Central memory CD8-positive, alpha-beta T cell (primary cell): ENCODE data around the gene ACYP1.

ENCODE experiments used
- ATAC-seq: fragments of 150-1000 bp; cut with Tn5 transposase; replicated peaks from 2 replicates; pipeline ENCODE4 v1.10.0; 2022; ENCODE audit warnings: mild to moderate bottlenecking, moderate FRiP score, moderate number of reproducible peaks; ENCODE audit not compliant: poor library complexity, severe bottlenecking; ENCODE audit errors: extremely low read depth
- DNase-seq, 2 donors: peaks; one replicate each; pipeline ENCODE4 v3.0.0; 2021; ENCODE audit warnings: low spot score in 2 of 2
- H3K27ac Mint-ChIP-seq: one replicate; pipeline ENCODE4 v1.8.0; 2022; ENCODE audit warnings: low read depth, mild to moderate bottlenecking, moderate library complexity, mixed read lengths
- H3K27me3 Mint-ChIP-seq: one replicate; pipeline ENCODE4 v1.8.0; 2022; ENCODE audit warnings: mixed read lengths
- H3K36me3 Mint-ChIP-seq: one replicate; pipeline ENCODE4 v1.8.0; 2022; ENCODE audit warnings: mild to moderate bottlenecking, moderate library complexity, mixed read lengths; ENCODE audit not compliant: insufficient read depth
- H3K4me1 Mint-ChIP-seq: one replicate; pipeline ENCODE4 v1.8.0; 2022; ENCODE audit warnings: mixed read lengths
- H3K4me3 Mint-ChIP-seq: one replicate; pipeline ENCODE4 v1.8.0; 2022; ENCODE audit warnings: mild to moderate bottlenecking, moderate library complexity, mixed read lengths
- H3K9me3 Mint-ChIP-seq: one replicate; pipeline ENCODE4 v1.8.0; 2022; ENCODE audit warnings: mixed read lengths

ACYP1 gene

DNA sequence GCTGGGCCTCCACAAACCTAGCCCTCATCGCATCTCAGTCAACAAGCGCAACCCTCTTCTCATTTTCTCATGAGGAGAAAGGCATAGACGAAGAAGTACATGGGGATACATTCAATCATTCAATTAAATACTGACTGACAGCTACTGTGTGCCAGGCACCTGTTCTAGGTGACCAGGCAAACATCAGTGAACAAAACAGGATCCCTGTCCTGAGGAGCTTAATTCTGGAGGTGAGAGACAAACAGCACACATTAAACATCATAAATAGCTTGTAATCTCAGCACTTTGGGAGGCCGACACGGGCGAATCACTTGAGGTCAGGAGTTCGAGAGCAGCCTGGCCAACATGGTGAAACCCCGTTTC lies 362 bp upstream of the ACYP1 start:
- ATAC-seq = peak; percentile 20
- Mint-ChIP-seq H3K36me3 (peaks cover 12% of the 10 kb centered on the region), H3K27me3 (no peaks in the 10 kb centered on the region), H3K9me3 (no peaks in the 10 kb centered on the region), H3K4me1 (peaks cover 23% of the 10 kb centered on the region), H3K4me3 (peak overlapping the region; percentile 99), H3K27ac (peak overlapping the region; percentile 99)
- DNase-seq = no peak

DNA sequence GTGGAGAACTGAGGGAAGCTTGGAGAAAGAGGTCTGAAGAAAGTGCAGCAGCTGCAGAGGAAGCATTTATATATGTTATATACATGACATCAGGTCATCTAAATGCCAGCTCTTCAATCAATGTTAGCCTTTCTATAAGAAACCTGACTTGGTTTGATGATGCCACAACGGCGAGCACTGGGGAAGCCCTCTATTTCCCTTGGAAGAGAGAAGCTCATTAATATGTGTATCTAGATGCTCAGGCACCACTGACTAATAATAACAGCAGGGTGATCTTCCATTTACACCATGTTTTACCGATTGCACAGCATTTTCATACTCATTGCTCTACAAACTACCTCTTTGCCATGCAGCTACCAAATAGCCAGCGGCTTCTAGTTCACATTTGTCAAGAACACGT lies 811 bp downstream of the ACYP1 start:
- Mint-ChIP-seq H3K9me3 (no peaks in the 10 kb centered on the region), H3K27me3 (no peaks in the 10 kb centered on the region), H3K36me3 (peaks cover 11% of the 10 kb centered on the region), H3K27ac (peak overlapping the region; percentile 99), H3K4me3 (peak overlapping the region; percentile 99), H3K4me1 (peaks cover 23% of the 10 kb centered on the region)
- DNase-seq = no peak
- peak; percentile 16 for ATAC-seq

DNA sequence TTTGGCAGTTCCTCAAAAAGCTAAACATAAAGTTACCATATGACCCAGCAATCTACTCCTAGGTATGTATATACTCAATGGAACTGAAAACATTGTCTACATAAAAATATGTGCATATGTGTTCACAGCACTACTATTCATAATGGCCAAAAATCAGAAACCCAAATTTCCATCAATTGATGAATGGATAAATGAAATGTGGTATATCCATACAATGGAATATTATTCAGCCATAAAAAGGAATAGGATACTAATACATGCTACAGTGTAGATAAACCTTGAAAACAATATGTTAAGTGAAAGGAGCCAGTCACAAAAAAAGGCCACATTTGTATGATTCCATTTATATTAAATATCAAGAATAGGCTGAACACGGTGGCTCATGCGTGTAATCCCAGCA lies 3.4 kb downstream of the ACYP1 start:
- H3K9me3 Mint-ChIP-seq = no peaks in the 10 kb centered on the region
- no peak for ATAC-seq
- no peak overlapping the region for H3K27ac Mint-ChIP-seq
- H3K36me3 Mint-ChIP-seq = peaks cover 11% of the 10 kb centered on the region
- no peak for DNase-seq
- H3K4me1 Mint-ChIP-seq = peaks cover 29% of the 10 kb centered on the region
- no peaks in the 10 kb centered on the region for H3K27me3 Mint-ChIP-seq
- no peak overlapping the region for H3K4me3 Mint-ChIP-seq

DNA sequence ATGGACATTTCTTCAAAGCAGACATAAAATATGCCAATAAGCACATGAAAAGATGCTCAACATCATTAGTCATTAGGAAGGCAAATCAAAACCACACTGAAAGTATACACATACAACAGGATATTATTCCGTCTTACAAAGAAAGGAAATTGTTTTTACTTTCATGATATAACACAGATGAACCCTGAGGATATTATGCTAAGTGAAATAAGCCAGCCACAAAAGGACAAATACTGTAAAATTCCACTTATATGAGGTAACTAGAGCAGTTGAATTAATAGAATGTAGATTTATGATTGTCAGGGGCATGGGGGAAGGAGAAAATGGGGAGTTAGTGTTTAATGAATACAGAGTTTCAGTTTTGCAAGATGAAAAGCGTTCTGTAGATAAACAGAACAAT lies 4.2 kb downstream of the ACYP1 start:
- H3K4me1 Mint-ChIP-seq = peaks cover 29% of the 10 kb centered on the region
- DNase-seq (no peak), ATAC-seq (no peak)
- no peak overlapping the region for H3K4me3 Mint-ChIP-seq
- H3K27me3 Mint-ChIP-seq = no peaks in the 10 kb centered on the region
- no peaks in the 10 kb centered on the region for H3K9me3 Mint-ChIP-seq
- H3K36me3 Mint-ChIP-seq = peaks cover 11% of the 10 kb centered on the region
- no peak overlapping the region for H3K27ac Mint-ChIP-seq

DNA sequence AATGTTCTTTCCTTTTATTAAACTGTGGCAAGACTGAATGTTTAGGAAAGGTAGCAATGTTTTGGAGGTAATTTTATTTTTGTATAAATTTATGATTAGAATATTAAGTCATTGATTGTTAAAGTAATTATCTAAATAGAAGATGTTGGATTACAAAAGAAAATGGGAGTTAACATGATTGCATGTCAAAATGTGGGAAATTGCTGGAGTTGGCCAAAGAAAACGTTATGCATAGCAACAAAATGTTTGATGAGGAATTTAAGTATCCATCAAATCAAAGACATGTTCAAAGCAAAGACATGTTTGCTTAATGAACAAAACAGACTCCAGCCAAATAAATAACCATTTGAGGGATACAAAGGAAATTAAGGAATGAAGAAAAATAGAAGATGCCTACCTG lies 9.4 kb downstream of the ACYP1 start:
- Mint-ChIP-seq H3K4me1 (peaks cover 17% of the 10 kb centered on the region), H3K9me3 (no peaks in the 10 kb centered on the region), H3K36me3 (peaks cover 19% of the 10 kb centered on the region), H3K27ac (no peak overlapping the region), H3K27me3 (no peaks in the 10 kb centered on the region), H3K4me3 (no peak overlapping the region)
- DNase-seq (no peak), ATAC-seq (no peak)

DNA sequence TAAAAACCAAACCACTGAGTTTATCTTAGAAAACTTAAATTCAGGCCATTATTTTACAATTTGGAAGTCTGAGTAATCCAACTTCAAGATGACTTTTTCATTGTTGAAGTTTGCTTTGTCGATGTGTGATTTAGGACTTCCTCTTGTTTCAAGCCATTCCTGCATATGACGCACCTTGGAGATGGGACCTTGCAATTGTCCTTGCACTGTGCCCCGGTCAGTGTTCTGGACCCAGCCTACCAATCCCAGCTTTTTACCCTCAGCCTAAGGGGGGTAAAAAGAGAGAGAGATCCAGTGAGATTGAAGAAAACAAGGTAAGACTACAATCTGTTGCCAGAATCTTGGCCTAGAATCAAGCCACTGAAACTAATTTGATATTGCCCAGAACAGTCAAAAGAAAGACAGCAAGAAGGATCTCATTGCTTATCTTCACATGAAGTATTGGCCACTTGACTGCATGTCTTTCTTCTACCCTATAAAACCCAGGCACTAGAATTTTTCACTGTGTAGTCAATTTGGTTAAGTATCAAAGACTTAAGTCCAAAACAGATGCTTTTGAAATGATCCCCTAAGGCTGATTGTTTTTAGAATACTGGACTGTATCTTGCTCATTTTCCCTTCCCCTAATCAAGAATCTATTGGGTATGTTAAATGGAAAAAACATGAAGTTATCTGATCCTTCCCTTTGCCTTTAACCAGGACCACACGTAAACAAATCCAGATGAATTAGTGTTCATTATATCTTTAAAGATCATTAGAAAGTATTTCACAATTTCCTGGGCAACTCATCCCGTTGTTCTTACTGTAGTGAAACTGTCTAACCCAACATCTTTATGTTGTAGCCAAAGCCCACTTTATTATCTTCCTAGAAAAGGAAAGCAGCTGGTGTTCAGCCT lies 10.2 kb downstream of the ACYP1 start:
- H3K27me3 Mint-ChIP-seq = no peaks in the 10 kb centered on the region
- ATAC-seq = no peak
- H3K4me1 Mint-ChIP-seq = peaks cover 18% of the 10 kb centered on the region
- H3K9me3 Mint-ChIP-seq = no peaks in the 10 kb centered on the region
- peak overlapping the region; percentile 98 for H3K27ac Mint-ChIP-seq
- H3K36me3 Mint-ChIP-seq = peaks cover 18% of the 10 kb centered on the region
- DNase-seq = no peak
- H3K4me3 Mint-ChIP-seq = no peak overlapping the region

DNA sequence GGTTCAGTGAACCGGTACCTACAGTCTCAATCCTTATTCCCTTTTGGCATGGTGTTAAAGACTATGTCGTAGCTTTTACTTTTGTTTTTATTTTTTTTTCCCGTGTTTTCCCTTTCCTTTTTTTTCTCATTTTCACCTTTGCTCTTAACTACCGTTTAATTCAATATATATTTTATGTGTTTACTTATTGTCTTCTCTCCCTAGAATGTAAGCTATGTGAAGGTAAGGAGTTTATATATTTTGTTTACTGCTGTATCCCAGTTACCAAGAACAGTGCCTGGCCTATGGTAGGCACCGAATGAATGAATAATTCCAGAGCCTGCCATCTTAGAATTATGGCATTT lies 12.3 kb downstream of the ACYP1 start:
- H3K27me3 Mint-ChIP-seq = no peaks in the 10 kb centered on the region
- H3K27ac Mint-ChIP-seq = peak overlapping the region; percentile 98
- H3K4me3 Mint-ChIP-seq = peak overlapping the region; percentile 88
- ATAC-seq (no peak), DNase-seq (no peak)
- H3K36me3 Mint-ChIP-seq = peaks cover 18% of the 10 kb centered on the region
- peaks cover 29% of the 10 kb centered on the region for H3K4me1 Mint-ChIP-seq
- no peaks in the 10 kb centered on the region for H3K9me3 Mint-ChIP-seq

DNA sequence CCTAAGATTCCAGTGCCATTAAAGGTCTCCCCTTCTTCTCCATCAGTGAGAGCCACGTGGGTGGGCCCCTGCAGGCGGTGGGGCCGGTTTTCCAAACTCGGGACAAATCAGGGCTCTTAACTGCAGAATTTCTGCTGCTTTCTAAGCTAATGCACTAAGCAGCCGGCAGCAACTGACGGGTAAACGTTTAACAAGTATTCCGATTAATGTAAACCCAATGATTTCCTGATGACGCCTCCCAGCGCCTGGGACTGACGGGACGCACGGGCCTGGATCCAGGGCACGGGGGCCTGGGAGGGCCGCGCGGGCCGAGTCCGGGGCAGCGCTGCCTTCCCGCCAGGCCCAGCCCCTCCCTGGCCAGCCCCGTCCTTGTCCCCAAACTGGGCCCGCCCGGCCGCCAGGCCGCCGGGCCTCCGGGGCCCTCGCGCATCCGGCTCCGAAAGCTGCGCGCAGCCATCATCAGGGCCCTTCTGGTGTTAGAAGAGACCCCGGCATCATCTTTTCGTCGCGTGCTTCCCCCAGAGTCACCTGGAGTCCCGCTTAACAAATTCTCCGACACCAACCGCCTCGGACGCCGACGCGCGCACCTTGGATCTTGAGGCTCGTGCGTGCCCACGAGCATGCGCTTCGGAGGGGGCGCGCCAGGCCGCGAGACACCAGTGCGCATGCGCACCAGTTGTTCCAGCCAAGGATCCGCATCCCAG lies 12.8 kb downstream of the ACYP1 start, which contains the start of gene MLH3:
Gene MLH3 (minus strand): TSS at position 616 of the 704 bp plus-strand sequence. CDS start 1,812 bp downstream, outside the sequence.
- peak; percentile 65 to 67 for DNase-seq
- H3K4me3 Mint-ChIP-seq = peak within 1 kb of the TSS; percentile 88

DNA sequence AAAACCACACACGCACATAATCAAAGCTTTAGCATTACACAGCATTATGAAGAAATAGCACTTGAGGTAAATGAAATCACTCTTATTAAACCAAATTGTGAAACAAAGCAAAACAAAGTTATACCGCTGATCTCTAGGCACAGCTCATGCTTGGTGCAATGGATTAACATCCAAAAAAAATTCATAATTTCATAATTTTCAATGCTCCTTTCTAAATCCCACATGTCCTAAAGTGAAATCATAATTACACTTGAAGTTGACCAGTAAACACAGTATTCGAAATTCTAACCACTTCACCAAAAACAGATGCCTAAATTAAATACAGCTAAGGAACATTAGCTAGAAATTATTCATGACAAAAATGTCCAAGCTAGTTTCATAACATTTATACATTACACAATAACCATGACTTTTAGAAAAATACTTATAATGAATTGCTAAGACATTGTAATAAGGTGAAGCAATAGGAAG lies 14.1 kb downstream of the ACYP1 start:
- Mint-ChIP-seq H3K4me3 (peak overlapping the region; percentile 88), H3K9me3 (no peaks in the 10 kb centered on the region), H3K36me3 (peaks cover 18% of the 10 kb centered on the region), H3K27ac (peak overlapping the region; percentile 98), H3K27me3 (no peaks in the 10 kb centered on the region), H3K4me1 (peaks cover 40% of the 10 kb centered on the region)
- DNase-seq (no peak), ATAC-seq (no peak)

More for the DNA sequence above, 12.8 kb downstream of the ACYP1 start, which contains the start of gene MLH3:
- H3K4me1 Mint-ChIP-seq = peaks cover 32% of the 10 kb centered on the region
- ATAC-seq = peak; percentile 79
- H3K36me3 Mint-ChIP-seq = peaks cover 18% of the 10 kb centered on the region
- peak within 1 kb of the TSS; percentile 98 for H3K27ac Mint-ChIP-seq
- no peaks in the 10 kb centered on the region for H3K9me3 Mint-ChIP-seq
- no peaks in the 10 kb centered on the region for H3K27me3 Mint-ChIP-seq

DNA sequence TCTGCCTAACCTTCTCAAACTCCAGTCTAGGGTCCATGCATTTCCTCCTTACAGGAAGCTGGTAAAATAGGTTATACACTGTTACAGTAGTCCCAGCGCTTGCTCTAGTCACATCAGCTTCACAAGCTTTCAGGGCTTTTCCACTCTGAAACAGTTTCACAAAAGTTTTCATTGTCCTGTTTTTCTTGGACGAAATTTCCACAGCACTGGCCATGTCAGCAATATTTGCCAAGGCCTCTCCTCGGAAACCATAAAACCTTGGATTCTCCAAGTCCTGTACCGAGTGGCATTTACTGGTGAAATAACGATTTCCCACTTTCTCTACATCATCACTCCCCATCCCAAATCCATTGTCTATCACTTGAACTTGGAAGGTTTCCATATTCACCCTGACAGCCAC lies 14.7 kb downstream of the ACYP1 start:
- peaks cover 21% of the 10 kb centered on the region for H3K36me3 Mint-ChIP-seq

DNA sequence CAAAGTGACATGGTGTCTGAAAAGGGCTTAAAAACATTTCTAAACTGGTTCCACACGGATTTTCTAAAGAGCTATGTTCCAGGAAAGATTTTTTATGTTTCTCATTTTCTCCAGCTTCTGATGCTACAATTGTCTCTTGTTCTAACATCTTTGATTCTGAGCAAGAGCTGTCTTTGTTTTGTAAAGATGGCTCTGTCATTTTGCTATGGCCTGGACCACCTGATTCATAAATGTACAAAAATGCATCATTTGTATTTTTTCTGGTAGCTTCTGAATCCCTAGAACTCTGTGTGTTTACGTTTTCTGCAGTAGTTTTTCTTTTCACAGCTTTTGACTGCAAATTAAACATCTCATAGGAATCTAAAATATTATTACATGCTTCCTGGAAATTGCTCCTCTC lies 15.7 kb downstream of the ACYP1 start:
- ATAC-seq (no peak), DNase-seq (no peak)
- H3K4me3 Mint-ChIP-seq = no peak overlapping the region
- H3K36me3 Mint-ChIP-seq = peaks cover 21% of the 10 kb centered on the region
- H3K27ac Mint-ChIP-seq = no peak overlapping the region
- peaks cover 50% of the 10 kb centered on the region for H3K4me1 Mint-ChIP-seq
- H3K27me3 Mint-ChIP-seq = no peaks in the 10 kb centered on the region
- no peaks in the 10 kb centered on the region for H3K9me3 Mint-ChIP-seq

More for the DNA sequence above, 14.7 kb downstream of the ACYP1 start:
- ATAC-seq (no peak), DNase-seq (no peak)
- peaks cover 46% of the 10 kb centered on the region for H3K4me1 Mint-ChIP-seq
- no peaks in the 10 kb centered on the region for H3K9me3 Mint-ChIP-seq
- no peaks in the 10 kb centered on the region for H3K27me3 Mint-ChIP-seq
- H3K4me3 Mint-ChIP-seq = no peak overlapping the region
- no peak overlapping the region for H3K27ac Mint-ChIP-seq

DNA sequence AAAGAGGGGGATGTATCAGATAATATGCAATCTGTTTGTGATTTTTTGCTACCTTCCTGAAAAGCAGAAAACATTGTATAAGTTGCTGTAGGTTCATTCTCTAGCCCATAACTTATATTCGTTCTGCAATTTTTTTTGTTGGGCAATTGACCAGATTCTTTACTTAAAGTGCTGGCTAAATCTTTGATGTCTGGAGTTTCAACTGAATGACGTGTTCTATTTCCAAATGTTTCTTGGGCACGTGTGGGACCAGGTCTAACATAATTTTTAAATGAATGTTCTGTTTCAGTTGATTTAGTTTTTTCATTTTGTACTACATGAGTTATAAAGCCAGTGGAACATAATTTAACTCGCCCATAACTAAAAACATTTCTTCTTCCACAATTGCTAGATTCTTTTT lies 16.3 kb downstream of the ACYP1 start:
- DNase-seq (no peak), ATAC-seq (no peak)
- H3K9me3 Mint-ChIP-seq = no peaks in the 10 kb centered on the region
- H3K4me3 Mint-ChIP-seq = no peak overlapping the region
- peaks cover 51% of the 10 kb centered on the region for H3K4me1 Mint-ChIP-seq
- no peak overlapping the region for H3K27ac Mint-ChIP-seq
- H3K27me3 Mint-ChIP-seq = no peaks in the 10 kb centered on the region
- H3K36me3 Mint-ChIP-seq = peaks cover 20% of the 10 kb centered on the region

DNA sequence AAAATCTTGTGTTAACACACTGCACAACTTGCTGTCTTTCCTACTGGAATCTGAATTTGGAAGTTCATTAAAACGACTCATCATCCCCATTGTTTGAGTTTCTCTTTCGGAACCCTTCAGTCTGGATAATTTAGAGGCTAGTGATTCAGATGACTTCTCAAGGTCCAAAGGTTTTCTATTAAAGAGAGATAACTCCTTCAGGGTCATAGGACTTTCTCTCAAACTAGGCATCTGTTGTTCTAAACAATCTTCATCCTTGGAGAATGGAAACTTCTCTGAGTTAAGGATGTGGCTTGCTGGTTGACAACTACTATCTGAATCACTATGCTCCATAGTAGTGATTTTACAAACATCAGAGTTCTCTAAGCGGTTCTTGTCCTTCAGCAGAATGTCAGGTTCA lies 16.9 kb downstream of the ACYP1 start:
- H3K27me3 Mint-ChIP-seq = no peaks in the 10 kb centered on the region
- no peak for DNase-seq
- H3K27ac Mint-ChIP-seq = no peak overlapping the region
- peaks cover 51% of the 10 kb centered on the region for H3K4me1 Mint-ChIP-seq
- ATAC-seq = no peak
- no peaks in the 10 kb centered on the region for H3K9me3 Mint-ChIP-seq
- H3K4me3 Mint-ChIP-seq = no peak overlapping the region
- peaks cover 20% of the 10 kb centered on the region for H3K36me3 Mint-ChIP-seq
